HG02623 (cell line): ENCODE data around the gene TNK1.
A peak's percentile ranks its signal among the peaks of the same experiment; 100 is the strongest.
"Not testable (repeated sequence)": the region's sequence is repeated elsewhere in the genome, so short reads cannot be mapped to it uniquely, and the experiment has no call there.

Experiments used
- ATAC-seq: cut with Tn5 transposase; IDR thresholded peaks from one replicate; pipeline ENCODE4 v1.9.1; 2021; ENCODE audit warnings: moderate library complexity; ENCODE audit not compliant: unreplicated experiment

Gene TNK1

DNA sequence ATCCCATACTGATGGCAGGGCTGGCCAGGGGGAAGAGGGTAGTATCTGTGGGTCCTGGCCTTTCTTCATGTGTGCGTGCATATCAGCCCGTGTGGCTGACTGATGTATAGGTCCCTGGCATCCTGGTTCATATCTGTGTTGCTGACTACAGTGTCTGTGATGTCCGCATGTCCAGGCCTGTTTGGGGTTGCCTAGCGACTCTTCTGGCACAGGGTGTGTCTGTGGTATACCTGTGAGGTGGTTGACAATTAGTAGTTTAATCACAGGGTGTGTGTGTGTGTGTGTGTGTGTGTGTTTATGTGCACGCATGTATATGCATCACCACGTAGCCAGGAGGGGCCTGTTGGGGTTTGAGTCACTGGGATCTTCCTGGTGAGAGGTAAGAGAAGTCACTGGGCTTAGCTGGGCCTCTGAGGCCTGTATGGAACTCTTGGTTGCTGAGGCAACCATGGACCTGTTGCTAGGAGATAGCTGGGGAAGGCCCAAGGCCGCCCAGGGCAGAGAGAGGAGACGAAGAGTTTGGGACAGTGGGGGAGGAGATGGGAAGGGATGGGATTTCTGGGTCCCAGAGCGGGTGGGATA lies 26.5 kb upstream of the TNK1 start:
- ATAC-seq = no peak

DNA sequence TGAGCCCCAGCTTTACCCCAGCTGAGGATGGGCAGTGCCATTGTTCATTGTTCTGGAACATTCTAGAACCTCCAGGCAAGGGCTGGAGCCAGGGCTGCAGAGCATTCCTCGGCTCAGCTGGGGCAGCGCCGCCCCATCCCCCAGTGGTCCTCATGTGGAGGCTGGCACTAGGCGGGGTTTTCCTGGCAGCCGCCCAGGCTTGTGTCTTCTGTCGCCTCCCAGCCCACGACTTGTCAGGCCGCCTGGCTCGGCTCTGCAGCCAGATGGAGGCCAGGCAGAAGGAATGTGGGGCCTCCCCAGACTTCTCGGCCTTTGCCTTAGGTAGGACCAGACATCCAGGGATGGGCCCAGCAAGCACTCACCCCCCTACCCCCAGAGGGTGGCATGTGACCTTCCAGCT lies 25.8 kb upstream of the TNK1 start, which contains the start of gene TMEM95:
Gene TMEM95 (plus strand): TSS at position 104 of the 400 bp plus-strand sequence. CDS start 49 bp downstream, at position 153.
- ATAC-seq = no peak

DNA sequence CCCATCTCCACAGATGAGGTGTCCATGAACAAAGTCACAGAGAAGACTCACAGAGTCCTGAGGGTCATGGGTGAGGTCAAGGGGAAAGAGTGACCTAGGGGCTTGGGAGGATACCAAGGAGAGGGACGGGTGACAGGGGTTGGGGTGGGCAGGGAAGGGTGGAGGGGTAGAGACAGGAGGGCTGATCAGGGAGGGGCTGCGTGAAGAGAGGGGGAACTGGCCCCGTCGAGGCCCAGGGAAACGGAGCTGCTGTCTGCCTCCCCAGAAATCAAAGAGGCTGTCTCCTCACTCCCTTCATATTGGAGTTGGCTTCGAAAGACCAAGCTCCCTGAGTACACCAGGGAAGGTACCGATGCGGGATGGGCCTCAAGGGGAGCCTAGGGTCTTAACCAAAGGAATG lies 25.3 kb upstream of the TNK1 start:
- ATAC-seq = no peak

DNA sequence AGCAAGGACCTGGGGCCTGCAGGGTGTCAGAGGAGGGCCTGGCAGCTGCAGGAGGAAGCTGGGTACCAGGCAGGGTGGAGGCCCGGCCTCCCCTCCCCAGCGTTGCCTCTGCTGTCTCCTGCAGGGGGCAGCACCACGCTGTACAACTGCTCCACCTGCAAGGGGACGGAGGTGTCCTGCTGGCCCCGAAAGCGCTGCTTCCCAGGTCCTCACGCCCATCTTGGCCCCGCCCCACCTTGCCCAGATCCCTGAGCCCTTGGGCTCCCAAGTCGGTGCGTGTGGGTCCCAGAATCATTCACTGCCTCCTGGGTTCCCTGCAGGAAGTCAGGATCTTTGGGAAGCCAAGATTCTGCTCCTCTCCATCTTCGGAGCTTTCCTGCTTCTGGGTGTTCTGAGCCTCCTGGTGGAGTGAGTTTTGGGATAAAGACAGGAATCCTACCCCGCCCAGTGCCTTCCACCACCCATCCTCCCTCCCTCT lies 24.8 kb upstream of the TNK1 start:
- ATAC-seq = no peak

DNA sequence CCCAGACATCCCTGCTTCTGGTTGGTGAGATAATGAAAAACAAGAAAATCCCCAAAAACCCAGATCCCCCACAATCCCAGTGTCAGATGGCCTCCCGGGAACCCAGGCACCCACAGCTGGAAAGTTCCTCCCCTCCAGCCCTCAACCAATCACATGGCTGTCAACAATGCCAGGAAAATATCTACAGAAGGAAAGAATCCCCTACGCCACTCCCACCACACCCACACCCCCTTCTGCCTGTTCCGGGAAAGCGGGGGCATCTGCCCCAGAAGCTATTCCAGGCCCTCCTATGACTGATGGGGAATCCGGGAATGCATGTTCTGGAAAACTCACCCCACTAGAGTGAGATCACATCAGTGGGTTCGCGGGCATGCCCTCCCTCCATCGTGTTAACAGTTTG lies 24.1 kb upstream of the TNK1 start:
- no peak for ATAC-seq

DNA sequence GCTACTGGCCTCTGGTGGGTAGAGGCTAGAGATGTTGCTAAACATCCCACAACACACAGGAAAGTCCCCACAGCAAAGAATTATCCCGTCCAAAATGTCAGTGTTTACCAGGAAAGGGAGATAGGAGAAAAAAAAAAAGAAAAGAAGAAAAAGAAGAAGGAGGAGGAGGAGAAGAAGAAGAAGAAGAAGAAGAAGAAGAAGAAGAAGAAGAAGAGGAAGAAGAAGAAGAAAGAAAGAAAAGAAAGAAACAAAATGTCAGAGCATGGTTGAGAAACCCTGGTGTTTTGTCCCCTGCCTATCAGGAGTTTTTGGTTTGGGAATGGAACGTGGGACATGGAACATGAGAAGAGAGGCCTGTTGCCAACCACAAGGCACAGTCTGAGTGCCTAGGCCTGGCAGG lies 23.5 kb upstream of the TNK1 start:
- ATAC-seq = no peak

DNA sequence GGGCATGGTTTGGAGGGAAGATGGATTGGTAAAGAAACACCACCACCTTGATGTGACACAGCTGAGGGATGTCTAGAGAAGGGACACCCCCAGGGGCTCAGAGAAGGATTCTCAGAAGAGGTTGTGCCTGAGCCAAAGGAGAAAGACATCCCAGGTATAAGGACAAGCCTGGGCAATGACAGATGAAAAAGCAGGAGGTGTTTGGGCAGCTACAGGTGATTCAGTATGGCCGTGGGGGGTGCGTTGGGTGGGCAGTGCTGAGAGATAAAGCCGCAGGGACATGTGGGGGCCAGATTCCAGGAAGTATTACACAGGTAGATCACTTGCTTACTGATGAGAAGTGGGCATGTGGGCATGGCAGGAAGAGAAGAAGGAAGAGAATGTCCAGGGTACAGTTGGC lies 19.0 kb upstream of the TNK1 start:
- no peak for ATAC-seq

DNA sequence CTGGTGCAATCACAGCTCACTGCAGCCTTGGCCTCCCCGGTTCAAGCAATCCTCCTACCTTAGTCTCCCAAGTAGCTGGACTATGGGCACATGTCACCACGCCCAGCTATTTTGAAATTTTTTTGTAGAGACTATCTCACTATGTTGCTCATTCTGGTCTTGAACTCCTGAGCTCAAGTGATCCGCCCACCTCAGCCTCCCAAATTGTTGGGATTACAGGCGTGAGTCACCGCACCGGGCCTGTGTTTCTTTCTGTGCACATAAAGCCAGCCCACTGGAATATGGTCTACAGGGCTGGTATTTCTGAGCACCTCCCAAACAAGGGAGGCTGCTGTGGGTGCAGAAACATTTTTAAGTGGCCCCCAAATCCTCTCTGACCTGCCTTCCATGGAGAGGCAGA lies 17.6 kb upstream of the TNK1 start:
- no peak for ATAC-seq

DNA sequence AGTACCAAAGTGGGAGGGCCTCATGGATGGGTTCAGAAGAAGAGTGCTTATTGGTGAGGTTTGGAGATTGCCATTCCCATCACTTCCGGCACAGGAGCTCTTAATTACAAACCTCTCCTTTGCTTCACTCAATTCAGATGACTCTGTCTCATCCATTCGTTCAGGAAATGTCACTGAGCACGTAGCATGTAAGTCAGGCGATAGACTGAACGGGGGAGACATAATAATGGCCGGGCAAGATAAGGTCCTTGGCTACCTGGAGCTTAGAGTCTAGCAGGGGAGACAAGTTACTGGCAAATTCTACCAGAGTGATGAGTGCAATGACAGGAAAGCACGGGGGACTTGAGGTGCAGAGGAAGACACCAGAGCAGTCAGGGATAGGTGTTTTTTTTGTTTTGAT lies 14.9 kb upstream of the TNK1 start:
- not testable (repeated sequence) for ATAC-seq

DNA sequence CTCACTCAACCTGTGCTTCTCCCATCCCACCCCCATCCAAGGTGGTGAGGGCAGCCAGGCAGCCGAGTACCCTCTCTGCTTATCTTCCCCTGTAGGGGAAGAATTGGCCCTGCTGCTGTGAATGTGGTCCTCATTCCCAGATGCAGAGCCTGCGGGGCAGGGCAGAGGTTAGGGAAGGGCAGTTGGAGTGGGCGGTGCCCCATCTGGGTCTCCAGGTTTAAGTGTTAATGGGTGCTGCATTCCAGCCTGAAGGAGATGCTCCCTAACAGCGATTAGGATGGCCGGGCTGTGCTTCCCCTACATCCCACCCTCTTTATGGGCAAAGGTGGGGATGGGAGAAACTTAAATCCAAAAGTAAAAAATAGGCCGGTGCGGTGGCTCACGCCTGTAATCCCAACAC lies 13.8 kb upstream of the TNK1 start:
- ATAC-seq = no peak

DNA sequence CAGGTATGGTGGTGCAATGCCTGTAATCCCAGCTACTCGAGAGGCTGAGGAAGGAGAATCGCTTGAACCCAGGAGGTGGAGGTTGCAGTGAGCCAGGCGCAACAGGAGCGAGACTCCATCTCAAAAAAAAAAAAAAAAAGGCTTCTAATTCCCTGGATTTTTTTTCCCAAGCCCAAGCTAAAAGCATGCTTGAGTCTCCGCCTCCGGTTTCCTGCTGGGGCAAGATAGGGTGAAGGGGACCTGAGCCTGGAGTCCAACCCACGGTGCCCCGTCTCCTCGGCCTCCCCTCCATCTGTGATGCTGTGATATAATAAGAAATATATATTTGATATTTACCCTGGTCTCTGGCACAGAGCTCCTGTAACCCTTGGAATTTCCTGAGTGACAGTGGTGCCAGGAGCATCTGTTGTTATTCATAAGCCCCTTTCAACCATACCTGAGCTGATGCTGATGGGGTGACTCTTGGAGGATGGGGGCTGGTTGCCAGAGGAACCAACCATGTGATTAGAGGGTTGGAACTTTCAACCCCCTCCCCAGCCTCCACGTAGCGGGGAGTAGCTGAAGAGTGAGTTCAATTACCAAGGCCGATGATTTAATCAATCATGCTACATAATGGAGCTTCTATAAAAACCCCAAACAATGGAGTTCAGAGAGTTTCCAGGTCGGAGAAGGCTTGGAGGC lies 12.8 kb upstream of the TNK1 start:
- no peak for ATAC-seq

DNA sequence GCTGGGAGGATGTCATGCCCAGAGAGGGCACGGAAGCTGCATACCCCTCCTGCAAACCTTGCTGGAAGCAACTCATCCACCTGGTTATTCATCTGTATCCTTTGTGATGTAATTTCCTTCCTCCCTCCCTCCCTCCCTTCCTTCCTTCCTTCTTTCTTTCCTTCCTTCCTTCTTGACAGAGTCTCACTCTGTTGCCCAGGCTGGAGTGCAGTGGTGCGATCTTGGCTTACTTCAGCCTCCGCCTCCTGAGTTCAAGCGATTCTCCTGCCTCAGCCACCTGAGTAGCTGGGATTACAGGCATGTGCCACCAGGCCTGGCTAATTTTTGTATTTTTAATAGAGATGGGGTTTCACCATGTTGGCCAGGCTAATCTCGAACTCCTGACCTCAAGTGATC lies 12.3 kb upstream of the TNK1 start:
- ATAC-seq = not testable (repeated sequence)

DNA sequence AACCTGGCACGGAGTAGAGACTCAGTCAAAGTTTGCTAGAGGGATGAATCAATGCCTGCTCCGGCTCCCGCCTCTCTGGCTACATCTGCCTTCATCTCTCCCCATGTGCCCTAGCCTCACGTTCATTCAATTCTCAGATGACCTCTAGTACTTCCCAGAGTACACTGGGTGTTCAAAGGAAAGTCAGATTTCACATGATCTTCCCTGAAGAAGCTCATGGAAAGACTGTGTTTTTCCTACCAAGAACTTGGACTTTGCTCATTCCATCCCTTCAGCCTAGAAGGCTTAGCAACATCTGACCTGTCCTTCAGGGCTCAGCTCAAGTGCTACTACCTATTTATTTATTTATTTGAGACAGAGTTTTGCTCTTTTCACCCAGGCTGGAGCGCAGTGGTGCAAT lies 11.1 kb upstream of the TNK1 start:
- ATAC-seq = no peak

DNA sequence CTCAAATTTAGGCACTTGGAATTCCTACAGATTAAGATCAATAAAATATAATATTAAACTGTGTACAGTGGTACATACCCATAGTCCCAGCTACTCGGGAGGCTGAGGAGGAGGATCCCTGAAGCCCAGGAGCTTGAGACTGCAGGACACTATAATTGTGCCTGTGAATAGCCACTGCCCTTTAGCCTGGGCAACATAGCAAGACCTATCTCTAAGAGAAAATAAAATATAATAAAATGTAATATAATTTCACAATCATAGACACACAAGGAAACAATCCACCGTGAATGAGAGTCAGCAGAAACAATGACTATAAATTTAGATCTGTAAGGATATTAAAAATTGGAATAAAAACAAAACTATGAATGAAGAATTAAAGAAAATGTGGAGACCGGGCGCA lies 10.0 kb upstream of the TNK1 start:
- no peak for ATAC-seq

DNA sequence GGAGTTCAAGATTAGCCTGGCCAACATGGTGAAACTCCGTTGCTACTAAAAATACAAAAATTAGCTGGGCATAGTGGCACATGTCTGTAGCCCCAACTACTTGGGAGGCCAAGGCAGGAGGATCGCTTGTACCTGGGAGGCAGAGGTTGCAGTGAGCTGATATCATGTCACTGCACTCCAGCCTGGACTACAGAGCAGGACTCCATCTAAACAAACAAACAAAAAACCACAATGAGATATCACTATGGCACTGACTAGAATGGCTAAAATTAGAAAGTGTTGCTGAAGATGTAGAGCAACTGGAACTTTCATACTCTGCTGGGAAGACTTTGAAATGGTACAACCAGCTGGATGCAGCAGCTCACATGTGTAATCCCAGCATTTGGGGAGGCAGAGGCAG lies 6.5 kb upstream of the TNK1 start:
- no peak for ATAC-seq

DNA sequence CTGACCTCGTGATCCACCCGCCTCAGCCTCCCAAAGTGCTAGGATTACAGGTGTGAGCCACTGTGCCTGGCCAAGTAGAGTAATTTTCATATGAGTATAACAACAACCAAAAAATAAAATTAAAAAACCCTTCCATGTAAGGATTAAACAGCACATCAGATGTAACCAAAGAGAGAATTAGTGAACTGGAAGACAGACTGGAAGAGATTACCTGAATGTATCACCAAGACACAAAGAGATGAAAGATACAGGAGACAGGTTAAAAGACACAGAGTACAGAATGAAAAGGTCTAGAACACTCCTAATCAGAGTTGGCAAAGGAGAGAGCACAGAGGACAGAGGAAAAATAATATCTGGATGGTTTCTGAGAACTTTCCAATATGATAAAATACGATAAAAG lies 1.8 kb upstream of the TNK1 start:
- ATAC-seq = no peak

DNA sequence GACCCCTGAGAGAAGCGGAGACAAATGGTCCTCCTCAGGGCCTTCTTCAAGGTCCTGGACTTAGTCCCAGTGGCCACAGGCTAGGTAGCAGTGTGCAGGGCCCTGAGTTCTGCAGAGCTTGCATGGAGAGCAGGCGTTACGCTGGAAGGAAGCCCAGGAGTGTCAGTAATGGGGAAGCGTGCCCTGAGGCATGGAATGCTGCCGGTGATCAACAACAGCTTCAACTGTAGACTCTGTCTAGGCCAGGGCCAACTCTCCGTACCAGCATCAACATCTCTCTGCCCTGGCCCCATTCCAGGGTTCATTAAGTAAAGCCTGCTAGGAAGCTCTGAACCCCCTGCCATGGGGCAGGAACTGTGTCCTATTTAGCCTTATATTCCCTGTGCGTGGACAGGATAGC lies 568 bp upstream of the TNK1 start:
- no peak for ATAC-seq

DNA sequence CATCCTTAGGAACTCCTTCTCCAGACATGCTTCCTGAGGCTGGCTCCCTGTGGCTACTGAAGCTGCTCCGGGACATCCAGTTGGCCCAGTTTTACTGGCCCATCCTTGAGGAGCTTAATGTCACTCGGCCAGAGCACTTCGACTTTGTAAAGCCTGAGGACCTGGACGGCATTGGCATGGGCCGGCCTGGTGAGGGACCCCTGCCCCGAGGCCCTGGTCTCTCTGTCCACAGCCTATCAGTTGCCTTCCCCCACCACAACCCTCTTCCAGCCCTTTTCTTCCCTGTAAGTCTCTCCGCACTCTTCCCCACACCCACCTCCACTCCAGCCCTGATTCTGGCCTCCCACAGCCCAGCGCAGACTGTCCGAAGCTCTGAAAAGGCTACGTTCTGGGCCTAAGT lies 2.0 kb downstream of the TNK1 start:
- ATAC-seq = no peak

DNA sequence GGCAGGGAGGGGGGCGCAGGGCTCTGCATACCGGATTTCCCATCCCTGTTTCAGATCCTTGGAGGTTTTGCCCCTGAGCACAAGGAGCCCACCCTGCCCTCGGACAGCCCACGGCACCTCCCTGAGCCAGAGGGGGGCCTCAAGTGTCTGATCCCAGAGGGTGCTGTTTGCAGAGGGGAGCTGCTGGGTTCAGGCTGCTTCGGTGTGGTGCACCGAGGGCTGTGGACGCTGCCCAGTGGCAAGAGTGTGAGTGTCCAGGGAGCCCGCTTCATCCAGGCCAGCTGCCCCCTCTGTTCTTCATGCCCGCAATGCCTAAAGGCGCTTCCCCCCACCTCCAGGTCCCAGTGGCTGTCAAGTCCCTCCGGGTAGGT lies 2.5 kb downstream of the TNK1 start:
- ATAC-seq = no peak

DNA sequence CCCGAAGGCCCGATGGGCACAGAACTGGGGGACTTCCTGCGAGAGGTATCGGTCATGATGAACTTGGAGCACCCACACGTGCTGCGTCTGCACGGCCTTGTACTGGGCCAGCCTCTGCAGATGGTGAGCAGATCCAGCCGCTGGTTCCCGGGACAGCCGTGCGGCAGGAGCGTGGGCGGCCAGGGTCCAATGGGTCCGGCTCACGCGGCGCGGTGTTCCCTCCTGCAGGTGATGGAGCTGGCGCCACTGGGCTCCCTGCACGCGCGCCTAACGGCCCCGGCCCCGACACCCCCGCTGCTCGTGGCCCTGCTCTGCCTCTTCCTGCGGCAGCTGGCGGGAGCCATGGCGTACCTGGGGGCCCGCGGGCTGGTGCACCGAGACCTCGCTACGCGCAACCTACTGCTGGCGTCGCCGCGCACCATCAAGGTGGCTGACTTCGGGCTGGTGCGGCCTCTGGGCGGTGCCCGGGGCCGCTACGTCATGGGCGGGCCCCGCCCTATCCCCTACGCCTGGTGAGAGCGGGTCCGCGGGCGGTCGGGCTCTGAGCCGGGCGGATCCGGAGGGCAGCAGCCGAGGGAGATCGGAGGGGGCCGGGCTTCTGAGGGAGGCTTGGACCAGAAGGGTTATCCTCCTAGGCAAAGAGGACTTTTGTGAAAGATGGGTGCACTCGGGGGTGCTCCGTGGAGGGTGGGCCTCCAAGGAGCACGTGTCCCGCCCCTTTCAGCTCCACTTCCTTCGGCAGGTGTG lies 3.0 kb downstream of the TNK1 start:
- ATAC-seq = peak; percentile 70

DNA sequence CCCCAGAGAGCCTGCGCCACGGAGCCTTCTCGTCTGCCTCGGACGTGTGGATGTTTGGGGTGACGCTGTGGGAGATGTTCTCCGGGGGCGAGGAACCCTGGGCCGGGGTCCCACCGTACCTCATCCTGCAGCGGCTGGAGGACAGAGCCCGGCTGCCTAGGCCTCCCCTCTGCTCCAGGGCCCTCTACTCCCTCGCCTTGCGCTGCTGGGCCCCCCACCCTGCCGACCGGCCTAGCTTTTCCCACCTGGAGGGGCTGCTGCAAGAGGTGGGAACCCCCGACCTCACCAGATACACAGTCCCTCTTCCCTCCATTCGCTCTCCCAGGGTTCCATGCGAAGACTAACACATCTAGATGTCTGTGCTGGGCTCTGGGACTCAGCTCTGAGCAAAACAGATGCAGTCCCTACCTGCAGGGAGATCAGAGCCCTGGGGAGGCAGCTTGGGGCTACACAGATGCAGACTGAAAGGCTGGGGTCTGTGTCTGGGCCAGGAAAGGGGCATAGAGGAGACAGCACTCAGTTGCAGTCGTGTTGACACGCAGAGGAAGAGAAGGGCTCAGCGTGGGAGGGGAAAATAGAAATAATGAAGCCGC lies 3.7 kb downstream of the TNK1 start:
- ATAC-seq = no peak

DNA sequence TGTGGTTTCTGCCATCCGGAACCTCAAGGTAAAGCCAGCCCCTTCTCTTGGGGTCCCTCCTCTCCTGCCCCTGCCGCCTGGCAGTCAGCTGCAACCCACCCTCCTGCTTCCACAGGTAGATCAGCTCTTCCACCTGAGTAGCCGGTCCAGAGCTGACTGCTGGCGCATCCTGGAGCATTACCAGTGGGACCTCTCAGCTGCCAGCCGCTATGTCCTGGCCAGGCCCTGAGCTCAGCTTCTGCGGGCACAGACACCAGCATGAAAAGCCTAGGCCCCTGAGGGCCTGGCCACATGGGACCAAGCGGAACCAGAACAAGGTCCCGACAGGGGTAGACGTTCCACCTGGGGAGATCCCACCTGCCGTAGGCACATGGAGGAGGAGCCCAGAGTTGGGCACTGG lies 8.0 kb downstream of the TNK1 start:
- ATAC-seq = no peak
